GM21717 (cell line): ENCODE data around the gene CAP1.

Experiments used
- ATAC-seq: cut with Tn5 transposase; IDR thresholded peaks from one replicate; pipeline ENCODE4 v1.9.1; 2021; ENCODE audit warnings: mild to moderate bottlenecking, moderate library complexity; ENCODE audit not compliant: unreplicated experiment

The CAP1 gene

GRCh38 chr1:40094466-40095110 is 54.1 kb downstream of the CAP1 start:
- ATAC-seq = no peak

GRCh38 chr1:40095806-40096205 is 55.3 kb downstream of the CAP1 start:
- ATAC-seq = no peak

- peak; percentile 17 for ATAC-seq
Measured at GRCh38 chr1:40096646-40096976, 56.1 kb downstream of the CAP1 start.

GRCh38 chr1:40096977-40097782 is 56.7 kb downstream of the CAP1 start, which contains the start of gene PPT1:
TSS of gene PPT1 (minus strand) at chr1:40097252. CDS start at chr1:40097238, 14 bp downstream.
- ATAC-seq = peak; percentile 79

- no peak for ATAC-seq
Measured at GRCh38 chr1:40102038-40102437, 61.5 kb downstream of the CAP1 start.

- no peak for ATAC-seq
Measured at GRCh38 chr1:40102896-40103295, 62.4 kb downstream of the CAP1 start.

GRCh38 chr1:40105028-40105427 is 64.5 kb downstream of the CAP1 start:
- no peak for ATAC-seq

- no peak for ATAC-seq
Measured at GRCh38 chr1:40107290-40107959, 66.9 kb downstream of the CAP1 start.

GRCh38 chr1:40110389-40110788 is 69.9 kb downstream of the CAP1 start:
- ATAC-seq = no peak

- ATAC-seq = no peak
Measured at GRCh38 chr1:40114400-40114799, 73.9 kb downstream of the CAP1 start.

- ATAC-seq = no peak
Measured at GRCh38 chr1:40120128-40120527, 79.6 kb downstream of the CAP1 start.
